Calu3 (cell line): ENCODE results near the gene GPR18. TPM values are rescaled to one million over a fixed set of nuclear protein-coding genes. Genes with fewer than 3 reads are reported as not detected.

Experiments used
- BruUV-seq: library from RNA; stranded (reverse); fragments of 400-500 nt; replicated peaks from 2 replicates; lab custom pipeline; 2021; lab: Mats Ljungman, UMichigan
- CTCF ChIA-PET: fragments of 300-600 bp; sonication (Branson Sonifier 250); formaldehyde crosslinking; loops from one replicate; lab custom pipeline; 2022; ENCODE audit warnings: antibody characterized with exemption; lab: Charles Lee
- DNase-seq: peaks from one replicate; pipeline ENCODE4 v3.0.0; 2022
- H3K27ac Mint-ChIP-seq: one replicate; pipeline ENCODE4 v1.8.0; 2022; ENCODE audit warnings: mixed read lengths; ENCODE audit not compliant: unreplicated experiment
- H3K27me3 Mint-ChIP-seq: one replicate; pipeline ENCODE4 v1.8.0; 2022; ENCODE audit warnings: mixed read lengths; ENCODE audit not compliant: unreplicated experiment
- H3K36me3 Mint-ChIP-seq: one replicate; pipeline ENCODE4 v1.8.0; 2022; ENCODE audit warnings: mild to moderate bottlenecking, moderate library complexity, mixed read lengths; ENCODE audit not compliant: insufficient read depth, unreplicated experiment
- H3K4me1 Mint-ChIP-seq: one replicate; pipeline ENCODE4 v1.8.0; 2022; ENCODE audit warnings: mild to moderate bottlenecking, low read depth, mixed read lengths; ENCODE audit not compliant: unreplicated experiment
- H3K4me3 Mint-ChIP-seq: one replicate; pipeline ENCODE4 v1.8.0; 2022; ENCODE audit warnings: mild to moderate bottlenecking, low read depth, moderate library complexity, mixed read lengths; ENCODE audit not compliant: unreplicated experiment
- H3K9me3 Mint-ChIP-seq: one replicate; pipeline ENCODE4 v1.8.0; 2022; ENCODE audit warnings: low read depth, mixed read lengths; ENCODE audit not compliant: unreplicated experiment
- CTCF ChIP-seq: fragments of 200-600 bp; IDR thresholded peaks from one replicate; pipeline ENCODE4 v1.8.0; 2022; ENCODE audit warnings: antibody characterized with exemption; ENCODE audit not compliant: unreplicated experiment
- intact Hi-C: fragments of 100-400 bp; cut with micrococcal nuclease; formaldehyde crosslinking; loops from one replicate; pipeline ENCODE4 v1.10.0; 2022; ENCODE audit not compliant: unreplicated experiment
- total RNA-seq: library from RNA; stranded (reverse); gene quantifications from 2 replicates; pipeline ENCODE4 v1.2.3, GENCODE V29; 2022

Gene GPR18
- total RNA-seq, 1 experiment from 2014 or later: not detected

GRCh38 chr13:99217461-99218110 lies 40.6 kb downstream of the GPR18 start:
- TF ChIP-seq CTCF: no peak
- DNase-seq: no peak
- H3K27ac Mint-ChIP-seq: no peak overlapping the region
- H3K36me3 Mint-ChIP-seq: no peaks in the 10 kb centered on the region
- no peaks in the 10 kb centered on the region for H3K27me3 Mint-ChIP-seq
- H3K9me3 Mint-ChIP-seq: no peaks in the 10 kb centered on the region
- intact Hi-C loops: no loop called here
- CTCF ChIA-PET: no interaction called here
- no peak overlapping the region for H3K4me3 Mint-ChIP-seq
- no TSS peak for BruUV-seq
- no peaks in the 10 kb centered on the region for H3K4me1 Mint-ChIP-seq

GRCh38 chr13:99215184-99215830 lies 42.9 kb downstream of the GPR18 start:
- BruUV-seq: no TSS peak
- intact Hi-C loops: no loop called here
- TF ChIP-seq CTCF: no peak
- DNase-seq: no peak
- H3K4me1 Mint-ChIP-seq: no peaks in the 10 kb centered on the region
- CTCF ChIA-PET: no interaction called here
- no peaks in the 10 kb centered on the region for H3K36me3 Mint-ChIP-seq
- no peaks in the 10 kb centered on the region for H3K27me3 Mint-ChIP-seq
- H3K27ac Mint-ChIP-seq: no peak overlapping the region
- H3K9me3 Mint-ChIP-seq: no peaks in the 10 kb centered on the region
- H3K4me3 Mint-ChIP-seq: no peak overlapping the region

GRCh38 chr13:99214731-99215130 lies 43.4 kb downstream of the GPR18 start:
- no peak for TF ChIP-seq CTCF
- CTCF ChIA-PET: no interaction called here
- DNase-seq: no peak
- no TSS peak for BruUV-seq
- Mint-ChIP-seq H3K27me3 (no peaks in the 10 kb centered on the region), H3K4me1 (no peaks in the 10 kb centered on the region), H3K27ac (no peak overlapping the region), H3K36me3 (no peaks in the 10 kb centered on the region), H3K4me3 (no peak overlapping the region), H3K9me3 (no peaks in the 10 kb centered on the region)
- intact Hi-C loops: no loop called here

- no peaks in the 10 kb centered on the region for H3K36me3 Mint-ChIP-seq
- DNase-seq: no peak
- CTCF ChIA-PET: no interaction called here
- intact Hi-C loops: no loop called here
- no peak overlapping the region for H3K4me3 Mint-ChIP-seq
- no TSS peak for BruUV-seq
- H3K9me3 Mint-ChIP-seq: no peaks in the 10 kb centered on the region
- TF ChIP-seq CTCF: no peak
- no peaks in the 10 kb centered on the region for H3K4me1 Mint-ChIP-seq
- no peak overlapping the region for H3K27ac Mint-ChIP-seq
- H3K27me3 Mint-ChIP-seq: no peaks in the 10 kb centered on the region
Measured at GRCh38 chr13:99214232-99214631, 43.9 kb downstream of the GPR18 start.
